ENCODE measurements around the gene MEF2A.

- TF ChIP-seq CTCF (IDR thresholded peaks at IDR 0.05) (no peak), POLR2A (IDR thresholded peaks at IDR 0.05) (no peak), EP300 (IDR thresholded peaks at IDR 0.05) (no peak)
Measured at GRCh38 chr15:99674279-99674678, 108.5 kb downstream of the MEF2A start.
